ENCODE results near the gene LYRM2.

The LYRM2 gene

GRCh38 chr6:89638320-89639195, at the start of gene LYRM2:
LYRM2 (minus strand) TSS chr6:89638747; CDS start chr6:89638716, 31 bp downstream.
- peak; percentile 76 to 81 for DNase-seq (ENCODE audit: low read depth in 2 of 2, low spot score in 1 of 2)

GRCh38 chr6:89688328-89688727, 49.8 kb upstream of the LYRM2 start:
- DNase-seq (ENCODE audit: low read depth in 2 of 2, low spot score in 1 of 2), result no peak

- DNase-seq (ENCODE audit: low read depth in 2 of 2, low spot score in 1 of 2), result no peak
Measured at GRCh38 chr6:89685311-89685710, 46.8 kb upstream of the LYRM2 start.

GRCh38 chr6:89682991-89683390, 44.4 kb upstream of the LYRM2 start:
- DNase-seq (ENCODE audit: low read depth in 2 of 2, low spot score in 1 of 2), result no peak

GRCh38 chr6:89681983-89682564, 43.5 kb upstream of the LYRM2 start:
- no peak for DNase-seq (ENCODE audit: low read depth in 2 of 2, low spot score in 1 of 2)

GRCh38 chr6:89680551-89680950, 42.0 kb upstream of the LYRM2 start:
- no peak for DNase-seq (ENCODE audit: low read depth in 2 of 2, low spot score in 1 of 2)

- DNase-seq (ENCODE audit: low read depth in 2 of 2, low spot score in 1 of 2), result no peak
Measured at GRCh38 chr6:89680150-89680549, 41.6 kb upstream of the LYRM2 start.

GRCh38 chr6:89679215-89680120, 40.9 kb upstream of the LYRM2 start:
- no peak for DNase-seq (ENCODE audit: low read depth in 2 of 2, low spot score in 1 of 2)

GRCh38 chr6:89678531-89678930, 40.0 kb upstream of the LYRM2 start:
- DNase-seq (ENCODE audit: low read depth in 2 of 2, low spot score in 1 of 2), result no peak

- no peak for DNase-seq (ENCODE audit: low read depth in 2 of 2, low spot score in 1 of 2)
Measured at GRCh38 chr6:89675949-89676748, 37.6 kb upstream of the LYRM2 start.

- no peak for DNase-seq (ENCODE audit: low read depth in 2 of 2, low spot score in 1 of 2)
Measured at GRCh38 chr6:89670935-89671565, 32.5 kb upstream of the LYRM2 start.

GRCh38 chr6:89669002-89669401, 30.5 kb upstream of the LYRM2 start:
- DNase-seq (ENCODE audit: low read depth in 2 of 2, low spot score in 1 of 2), result no peak

GRCh38 chr6:89667872-89668556, 29.5 kb upstream of the LYRM2 start:
- DNase-seq (ENCODE audit: low read depth in 2 of 2, low spot score in 1 of 2), result no peak

- no peak for DNase-seq (ENCODE audit: low read depth in 2 of 2, low spot score in 1 of 2)
Measured at GRCh38 chr6:89662659-89663223, 24.2 kb upstream of the LYRM2 start.

GRCh38 chr6:89661559-89661958, 23.0 kb upstream of the LYRM2 start:
- DNase-seq (ENCODE audit: low read depth in 2 of 2, low spot score in 1 of 2), result no peak

GRCh38 chr6:89660981-89661380, 22.4 kb upstream of the LYRM2 start:
- no peak for DNase-seq (ENCODE audit: low read depth in 2 of 2, low spot score in 1 of 2)

- no peak for DNase-seq (ENCODE audit: low read depth in 2 of 2, low spot score in 1 of 2)
Measured at GRCh38 chr6:89657445-89658158, 19.1 kb upstream of the LYRM2 start.

- no peak for DNase-seq (ENCODE audit: low read depth in 2 of 2, low spot score in 1 of 2)
Measured at GRCh38 chr6:89655122-89655521, 16.6 kb upstream of the LYRM2 start.

- DNase-seq (ENCODE audit: low read depth in 2 of 2, low spot score in 1 of 2), result no peak
Measured at GRCh38 chr6:89650579-89650978, 12.0 kb upstream of the LYRM2 start.
